ENCODE measurements around the gene DPP3. TPM values are rescaled to one million over a fixed set of nuclear protein-coding genes. Genes with fewer than 3 reads are reported as not detected.

DPP3 gene
- total RNA-seq, 1 donor, result 35.8 TPM

DNA sequence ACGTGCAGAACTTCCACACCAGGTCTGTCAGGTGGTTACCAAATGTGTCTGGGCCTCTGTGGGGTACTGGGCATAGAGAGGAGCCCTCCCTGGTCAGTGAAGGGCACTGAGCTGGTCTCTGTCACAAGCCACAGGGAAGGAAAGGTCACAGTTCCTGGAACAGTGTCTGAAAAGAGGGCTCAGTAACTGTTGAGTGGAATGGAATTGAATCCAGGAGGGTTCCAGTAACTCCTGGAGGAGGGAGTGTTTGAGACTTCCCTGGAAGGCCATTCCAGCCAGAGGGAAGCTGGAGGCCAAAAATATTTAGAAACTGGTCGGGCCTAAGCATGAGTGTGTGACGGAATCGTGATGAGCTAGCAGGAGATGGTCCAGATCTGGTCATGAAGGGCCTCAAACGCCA lies 74.4 kb downstream of the DPP3 start:
- Histone ChIP-seq H3K27me3 (ENCODE audit: insufficient read depth, low read length) (peaks cover 36% of the 10 kb centered on the region), H3K9me3 (ENCODE audit: low read depth, low read length) (no peaks in the 10 kb centered on the region), H3K79me2 (ENCODE audit: insufficient read depth, low read length) (no peaks in the 10 kb centered on the region), H2AFZ (ENCODE audit: low read length) (no peak overlapping the region), H4K20me1 (ENCODE audit: insufficient read depth, low read length) (no peaks in the 10 kb centered on the region), H3K4me2 (ENCODE audit: insufficient read depth, low read length) (no peak overlapping the region), H3K27ac (ENCODE audit: low read depth, low read length) (no peak overlapping the region), H3K36me3 (ENCODE audit: insufficient read depth, low read length) (no peaks in the 10 kb centered on the region), H3K4me3 (ENCODE audit: insufficient read depth, low read length) (no peak overlapping the region), H3K4me1 (ENCODE audit: insufficient read depth, low read length) (no peaks in the 10 kb centered on the region)
- peak; percentile 71 for DNase-seq (ENCODE audit: insufficient read length, low spot score, missing footprints)
- TF ChIP-seq, protein P1, sequence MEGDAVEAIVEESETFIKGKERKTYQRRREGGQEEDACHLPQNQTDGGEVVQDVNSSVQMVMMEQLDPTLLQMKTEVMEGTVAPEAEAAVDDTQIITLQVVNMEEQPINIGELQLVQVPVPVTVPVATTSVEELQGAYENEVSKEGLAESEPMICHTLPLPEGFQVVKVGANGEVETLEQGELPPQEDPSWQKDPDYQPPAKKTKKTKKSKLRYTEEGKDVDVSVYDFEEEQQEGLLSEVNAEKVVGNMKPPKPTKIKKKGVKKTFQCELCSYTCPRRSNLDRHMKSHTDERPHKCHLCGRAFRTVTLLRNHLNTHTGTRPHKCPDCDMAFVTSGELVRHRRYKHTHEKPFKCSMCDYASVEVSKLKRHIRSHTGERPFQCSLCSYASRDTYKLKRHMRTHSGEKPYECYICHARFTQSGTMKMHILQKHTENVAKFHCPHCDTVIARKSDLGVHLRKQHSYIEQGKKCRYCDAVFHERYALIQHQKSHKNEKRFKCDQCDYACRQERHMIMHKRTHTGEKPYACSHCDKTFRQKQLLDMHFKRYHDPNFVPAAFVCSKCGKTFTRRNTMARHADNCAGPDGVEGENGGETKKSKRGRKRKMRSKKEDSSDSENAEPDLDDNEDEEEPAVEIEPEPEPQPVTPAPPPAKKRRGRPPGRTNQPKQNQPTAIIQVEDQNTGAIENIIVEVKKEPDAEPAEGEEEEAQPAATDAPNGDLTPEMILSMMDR (IDR thresholded peaks at IDR 0.05; ENCODE audit: extremely low read depth, low read depth, low read length), result no peak

DNA sequence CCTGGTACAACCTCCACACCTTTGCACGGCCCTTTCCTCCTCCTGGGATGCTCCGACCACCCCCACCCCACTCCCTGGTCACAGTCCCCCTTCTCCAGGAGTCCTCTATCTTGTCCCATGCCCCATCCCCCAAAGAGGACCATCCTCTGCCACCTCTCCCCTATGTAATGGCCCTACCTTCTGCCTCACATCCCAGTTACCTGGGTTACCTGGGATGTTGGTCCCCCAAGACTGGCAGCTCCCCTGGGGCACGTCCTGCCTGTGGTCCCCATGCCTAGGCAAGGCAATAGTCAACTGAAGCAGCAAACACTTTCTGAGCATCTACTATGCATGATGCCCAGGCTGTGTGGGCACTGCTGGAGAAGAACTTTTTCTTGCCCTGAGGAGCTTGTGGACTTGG lies 75.2 kb downstream of the DPP3 start:
- Histone ChIP-seq H3K27me3 (ENCODE audit: insufficient read depth, low read length) (peaks cover 35% of the 10 kb centered on the region), H3K9me3 (ENCODE audit: low read depth, low read length) (no peaks in the 10 kb centered on the region), H3K27ac (ENCODE audit: low read depth, low read length) (no peak overlapping the region), H2AFZ (ENCODE audit: low read length) (no peak overlapping the region), H3K79me2 (ENCODE audit: insufficient read depth, low read length) (no peaks in the 10 kb centered on the region), H3K36me3 (ENCODE audit: insufficient read depth, low read length) (no peaks in the 10 kb centered on the region), H3K4me2 (ENCODE audit: insufficient read depth, low read length) (no peak overlapping the region), H3K4me3 (ENCODE audit: insufficient read depth, low read length) (no peak overlapping the region), H4K20me1 (ENCODE audit: insufficient read depth, low read length) (no peaks in the 10 kb centered on the region), H3K4me1 (ENCODE audit: insufficient read depth, low read length) (no peaks in the 10 kb centered on the region)
- peak; percentile 84 for DNase-seq (ENCODE audit: insufficient read length, low spot score, missing footprints)
- TF ChIP-seq, protein P1 (IDR thresholded peaks at IDR 0.05; ENCODE audit: extremely low read depth, low read depth, low read length), result no peak

DNA sequence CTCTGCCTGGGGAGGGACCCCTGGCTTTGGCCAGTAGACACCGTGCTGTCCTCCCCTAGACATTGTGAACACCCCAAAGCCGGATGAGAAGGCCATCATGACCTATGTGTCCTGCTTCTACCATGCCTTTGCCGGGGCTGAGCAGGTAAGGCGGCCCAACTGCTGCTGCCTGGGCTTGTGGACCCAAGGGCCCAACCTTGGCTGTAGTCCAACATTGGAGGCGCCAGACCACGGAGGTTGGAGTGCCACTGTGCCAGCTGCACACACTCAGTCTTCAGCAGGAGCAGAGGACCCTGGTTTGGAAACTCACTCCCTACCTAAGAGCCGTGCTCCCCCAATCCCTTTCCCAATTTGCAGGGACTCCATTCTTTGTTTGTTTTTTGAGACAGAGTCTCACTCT lies 75.9 kb downstream of the DPP3 start:
- Histone ChIP-seq H2AFZ (ENCODE audit: low read length) (no peak overlapping the region), H3K4me1 (ENCODE audit: insufficient read depth, low read length) (no peaks in the 10 kb centered on the region), H3K4me2 (ENCODE audit: insufficient read depth, low read length) (no peak overlapping the region), H3K36me3 (ENCODE audit: insufficient read depth, low read length) (no peaks in the 10 kb centered on the region), H4K20me1 (ENCODE audit: insufficient read depth, low read length) (no peaks in the 10 kb centered on the region), H3K27me3 (ENCODE audit: insufficient read depth, low read length) (peaks cover 41% of the 10 kb centered on the region), H3K9me3 (ENCODE audit: low read depth, low read length) (no peaks in the 10 kb centered on the region), H3K27ac (ENCODE audit: low read depth, low read length) (no peak overlapping the region), H3K79me2 (ENCODE audit: insufficient read depth, low read length) (no peaks in the 10 kb centered on the region), H3K4me3 (ENCODE audit: insufficient read depth, low read length) (no peak overlapping the region)
- peak; percentile 43 for DNase-seq (ENCODE audit: insufficient read length, low spot score, missing footprints)
- TF ChIP-seq, protein P1 (IDR thresholded peaks at IDR 0.05; ENCODE audit: extremely low read depth, low read depth, low read length), result no peak

DNA sequence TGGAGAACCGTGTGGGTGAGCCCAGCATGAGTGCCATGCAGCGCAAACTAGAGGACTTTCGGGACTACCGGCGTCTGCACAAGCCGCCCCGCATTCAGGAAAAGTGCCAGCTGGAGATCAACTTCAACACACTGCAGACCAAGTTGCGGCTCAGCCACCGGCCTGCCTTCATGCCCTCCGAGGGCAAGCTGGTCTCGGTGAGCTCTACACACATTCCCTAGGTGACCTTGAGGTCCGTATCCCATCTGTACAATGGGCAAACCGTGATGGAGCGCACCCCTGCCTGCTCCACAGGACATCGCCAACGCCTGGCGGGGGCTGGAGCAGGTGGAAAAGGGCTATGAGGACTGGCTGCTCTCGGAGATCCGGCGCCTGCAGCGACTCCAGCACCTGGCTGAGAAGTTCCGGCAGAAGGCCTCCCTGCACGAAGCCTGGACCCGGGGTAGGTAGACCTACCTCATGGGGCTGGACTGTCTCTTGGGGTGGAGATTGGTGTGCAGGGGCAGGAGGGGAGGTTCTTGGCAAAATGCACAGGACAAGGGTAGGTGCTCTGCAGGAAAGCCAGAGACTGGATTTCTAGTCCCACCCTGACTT lies 77.6 kb downstream of the DPP3 start:
- Histone ChIP-seq H3K9me3 (ENCODE audit: low read depth, low read length) (no peaks in the 10 kb centered on the region), H2AFZ (ENCODE audit: low read length) (no peak overlapping the region)
- TF ChIP-seq, protein P1 (IDR thresholded peaks at IDR 0.05; ENCODE audit: extremely low read depth, low read depth, low read length), result no peak

More for the DNA sequence above, 77.6 kb downstream of the DPP3 start:
- H3K36me3 ChIP-seq (ENCODE audit: insufficient read depth, low read length), result no peaks in the 10 kb centered on the region
- H3K27ac ChIP-seq (ENCODE audit: low read depth, low read length), result no peak overlapping the region
- DNase-seq (ENCODE audit: insufficient read length, low spot score, missing footprints), result peak; percentile 72
- peaks cover 41% of the 10 kb centered on the region for H3K27me3 ChIP-seq (ENCODE audit: insufficient read depth, low read length)
- H3K79me2 ChIP-seq (ENCODE audit: insufficient read depth, low read length), result no peaks in the 10 kb centered on the region
- no peaks in the 10 kb centered on the region for H4K20me1 ChIP-seq (ENCODE audit: insufficient read depth, low read length)
- no peak overlapping the region for H3K4me2 ChIP-seq (ENCODE audit: insufficient read depth, low read length)
- H3K4me3 ChIP-seq (ENCODE audit: insufficient read depth, low read length), result no peak overlapping the region
- H3K4me1 ChIP-seq (ENCODE audit: insufficient read depth, low read length), result no peaks in the 10 kb centered on the region

Small RNAs within 50 kb of the gene (small RNA-seq; reads per million reads assigned to genes)
- not detected for gene RF00416

Other genes starting within 250 kb of the DPP3 start
- gene KLC2, start 222.7 kb upstream of the DPP3 start, total RNA-seq, result 21.7 and 33.9 TPM in 2 replicates
- gene RAB1B, start 211.8 kb upstream of the DPP3 start, total RNA-seq, result 75.3 and 75.4 TPM in 2 replicates
- under 0.01 TPM in 1 of 2 replicates, not detected in the other for gene CNIH2, start 202.3 kb upstream of the DPP3 start, total RNA-seq
- 165 and 182 TPM in 2 replicates for gene YIF1A, start 191.3 kb upstream of the DPP3 start, total RNA-seq
- 0.29 and 0.36 TPM in 2 replicates for gene TMEM151A, start 188.5 kb upstream of the DPP3 start, total RNA-seq
- gene CD248, start 163.4 kb upstream of the DPP3 start, total RNA-seq, result 103 and 107 TPM in 2 replicates
- 27.1 and 31.8 TPM in 2 replicates for gene RIN1, start 144.0 kb upstream of the DPP3 start, total RNA-seq
- 43.0 and 43.1 TPM in 2 replicates for gene BRMS1, start 135.3 kb upstream of the DPP3 start, total RNA-seq
- 20.6 and 21.2 TPM in 2 replicates for gene B4GAT1, start 132.8 kb upstream of the DPP3 start, total RNA-seq
- under 0.01 and 0.29 TPM in 2 replicates for gene SLC29A2, start 108.7 kb upstream of the DPP3 start, total RNA-seq
- 0.36 TPM in 1 of 2 replicates, not detected in the other for gene NPAS4, start 59.4 kb upstream of the DPP3 start, total RNA-seq
- gene MRPL11, start 41.6 kb upstream of the DPP3 start, total RNA-seq, result 31.5 and 33.3 TPM in 2 replicates
- gene PELI3, start 13.5 kb upstream of the DPP3 start, total RNA-seq, result 18.9 and 19.2 TPM in 2 replicates
- gene BBS1, start 30.2 kb downstream of the DPP3 start, total RNA-seq, result 39.2 and 43.8 TPM in 2 replicates
- 9.4 and 10.5 TPM in 2 replicates for gene ZDHHC24, start 65.6 kb downstream of the DPP3 start, total RNA-seq
- gene ACTN3, start 66.5 kb downstream of the DPP3 start, total RNA-seq, result under 0.01 TPM in 1 of 2 replicates, not detected in the other
- gene CTSF, start 88.2 kb downstream of the DPP3 start, total RNA-seq, result 41.3 and 45.6 TPM in 2 replicates
- gene CCDC87, start 112.6 kb downstream of the DPP3 start, total RNA-seq, result 0.88 and 1.1 TPM in 2 replicates
- gene CCS, start 112.8 kb downstream of the DPP3 start, total RNA-seq, result 35.8 and 43.3 TPM in 2 replicates
- gene RBM14, start 136.2 kb downstream of the DPP3 start, total RNA-seq, result 22.4 and 25.3 TPM in 2 replicates
- 80.4 and 84.0 TPM in 2 replicates for gene RBM4, start 158.3 kb downstream of the DPP3 start, total RNA-seq
- 19.2 and 21.8 TPM in 2 replicates for gene RBM4B, start 197.5 kb downstream of the DPP3 start, total RNA-seq
- gene SPTBN2, start 248.8 kb downstream of the DPP3 start, total RNA-seq, result 0.88 and 2.2 TPM in 2 replicates